ENCODE measurements around the gene TREML4. TPM values are rescaled to one million over a fixed set of nuclear protein-coding genes. Genes with fewer than 3 reads are reported as not detected.

TREML4 gene
- polyA plus RNA-seq, 1 donor from 2014 or later: 2.2 TPM

GRCh38 chr6:41275489-41275888 is 47.3 kb downstream of the TREML4 start:
- no peaks in the 10 kb centered on the region for H3K27me3 Mint-ChIP-seq
- H3K4me3 Mint-ChIP-seq: no peak overlapping the region
- peaks cover 0 to 12% (median 7%) of the 10 kb centered on the region in 3 donors for H3K4me1 Mint-ChIP-seq
- no peaks in the 10 kb centered on the region for H3K36me3 Mint-ChIP-seq
- H3K9me3 Mint-ChIP-seq: no peaks in the 10 kb centered on the region
- H3K27ac Mint-ChIP-seq: no peak overlapping the region

DNA sequence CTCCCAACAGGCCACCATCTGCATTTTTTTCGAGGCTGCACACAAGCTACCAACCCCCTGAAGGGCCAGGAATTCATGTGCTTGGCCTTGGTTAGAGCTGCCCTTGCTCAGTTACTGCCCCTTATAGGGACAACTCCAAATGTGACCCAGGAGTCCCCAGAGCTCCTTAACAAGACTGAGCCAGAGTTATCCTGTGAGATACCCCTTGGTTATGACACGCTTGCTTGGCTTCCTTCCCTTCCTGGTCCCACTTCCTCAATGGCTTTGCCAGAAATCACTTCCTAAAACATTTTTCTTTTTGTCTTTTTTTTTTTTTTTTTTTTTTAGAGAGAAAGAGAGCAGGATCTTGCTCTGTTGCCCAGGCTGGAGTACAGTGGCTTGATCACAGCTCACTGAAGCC is 49.5 kb downstream of the TREML4 start:
- Mint-ChIP-seq H3K9me3 (no peaks in the 10 kb centered on the region), H3K4me3 (no peak overlapping the region), H3K27ac (peak overlapping the region in 1 of 3 donors; percentile 53), H3K36me3 (peaks cover 2% of the 10 kb centered on the region), H3K4me1 (peaks cover 0 to 9% (median 7%) of the 10 kb centered on the region in 3 donors), H3K27me3 (no peaks in the 10 kb centered on the region)

DNA sequence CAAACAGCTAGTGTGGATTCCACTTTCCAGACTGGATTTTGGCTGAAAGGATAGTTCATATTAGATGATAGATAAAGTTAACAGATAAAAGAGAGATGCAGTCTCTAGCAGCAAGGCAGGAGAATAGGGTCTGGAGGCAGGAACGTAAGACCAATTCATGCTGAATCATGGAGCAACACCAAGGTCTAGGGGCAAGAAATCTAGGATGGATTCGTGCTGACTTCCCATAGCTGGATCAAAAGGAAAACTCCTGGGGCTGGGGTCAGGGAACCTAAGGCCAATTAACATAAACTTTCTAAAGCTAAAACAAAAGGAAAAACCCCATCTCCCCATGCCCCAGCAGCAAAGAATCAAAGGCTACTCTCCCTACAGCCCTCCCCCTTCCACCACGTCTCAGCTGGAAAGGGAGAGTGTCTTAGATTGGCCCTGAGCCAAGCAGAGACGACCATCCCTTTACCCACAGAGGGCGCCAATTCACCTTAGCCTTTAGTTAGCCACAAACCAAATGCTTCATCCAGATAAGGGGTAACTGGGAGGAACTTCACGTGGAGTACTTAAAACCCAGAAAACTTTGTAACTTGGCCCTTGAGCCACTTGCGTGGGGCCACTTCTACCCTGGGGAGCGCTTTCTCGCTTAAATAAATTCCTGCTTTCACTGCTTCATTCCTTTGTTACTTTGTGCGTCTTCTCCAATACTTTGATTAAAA is 50.7 kb downstream of the TREML4 start:
- peak overlapping the region in 1 of 4 donors; percentile 51 for H3K4me3 Mint-ChIP-seq
- peaks cover 0 to 2% (median 0%) of the 10 kb centered on the region in 3 donors for H3K9me3 Mint-ChIP-seq
- no peaks in the 10 kb centered on the region for H3K27me3 Mint-ChIP-seq
- H3K36me3 Mint-ChIP-seq: peaks cover 2% of the 10 kb centered on the region
- H3K27ac Mint-ChIP-seq: no peak overlapping the region
- H3K4me1 Mint-ChIP-seq: peaks cover 0 to 9% (median 7%) of the 10 kb centered on the region in 3 donors

GRCh38 chr6:41280381-41281057 is 52.4 kb downstream of the TREML4 start:
- Mint-ChIP-seq H3K4me1 (peaks cover 0 to 9% (median 7%) of the 10 kb centered on the region in 3 donors), H3K36me3 (peaks cover 2% of the 10 kb centered on the region), H3K27me3 (no peaks in the 10 kb centered on the region), H3K4me3 (no peak overlapping the region), H3K9me3 (peaks cover 0 to 2% (median 0%) of the 10 kb centered on the region in 3 donors), H3K27ac (no peak overlapping the region)

DNA sequence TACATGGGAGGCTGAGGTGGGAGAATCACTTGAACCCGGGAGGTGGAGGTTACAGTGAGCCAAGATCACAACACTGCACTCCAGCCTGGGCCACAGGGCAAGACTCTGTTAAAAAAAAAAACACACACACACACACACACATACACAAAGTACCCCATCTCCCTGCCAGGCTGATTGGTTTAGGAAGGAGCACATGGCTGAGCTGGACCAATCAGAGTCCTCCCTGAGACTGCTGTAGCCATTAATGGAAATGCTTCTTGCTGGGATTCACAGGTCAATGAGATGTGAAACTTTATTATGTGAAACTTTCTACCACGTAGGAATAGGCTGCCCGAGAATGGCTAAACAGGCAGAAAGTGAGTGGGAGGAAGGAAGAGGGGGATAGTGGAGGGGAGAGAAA is 55.5 kb downstream of the TREML4 start:
- H3K36me3 Mint-ChIP-seq: peaks cover 2% of the 10 kb centered on the region
- H3K27ac Mint-ChIP-seq: no peak overlapping the region
- peaks cover 0 to 12% (median 7%) of the 10 kb centered on the region in 3 donors for H3K4me1 Mint-ChIP-seq
- H3K27me3 Mint-ChIP-seq: peaks cover 2% of the 10 kb centered on the region
- no peak overlapping the region for H3K4me3 Mint-ChIP-seq
- peaks cover 0 to 2% (median 0%) of the 10 kb centered on the region in 3 donors for H3K9me3 Mint-ChIP-seq

DNA sequence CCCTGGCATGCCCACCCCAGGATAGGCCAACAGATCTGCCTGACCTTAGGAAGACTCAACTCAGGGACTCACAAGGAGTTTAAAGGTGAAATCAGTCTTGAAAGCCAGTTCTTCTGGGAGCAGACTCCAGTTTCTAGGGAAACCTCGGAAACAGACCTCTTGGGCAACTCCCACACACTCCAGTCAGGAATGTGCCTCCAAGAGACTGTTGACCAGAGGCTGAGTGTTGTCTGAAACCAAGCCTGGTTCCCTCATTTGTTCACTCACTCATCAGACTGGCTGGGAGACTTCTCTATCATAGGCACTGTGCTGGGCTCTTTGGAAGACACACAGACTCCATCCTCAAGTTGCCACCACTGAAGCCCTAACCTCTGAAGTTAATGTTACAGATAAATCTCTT is 56.6 kb downstream of the TREML4 start:
- peaks cover 0 to 3% (median 0%) of the 10 kb centered on the region in 3 donors for H3K9me3 Mint-ChIP-seq
- peaks cover 2% of the 10 kb centered on the region for H3K27me3 Mint-ChIP-seq
- peaks cover 0 to 6% (median 0%) of the 10 kb centered on the region in 3 donors for H3K4me1 Mint-ChIP-seq
- peaks cover 2% of the 10 kb centered on the region for H3K36me3 Mint-ChIP-seq
- no peak overlapping the region for H3K4me3 Mint-ChIP-seq
- no peak overlapping the region for H3K27ac Mint-ChIP-seq

DNA sequence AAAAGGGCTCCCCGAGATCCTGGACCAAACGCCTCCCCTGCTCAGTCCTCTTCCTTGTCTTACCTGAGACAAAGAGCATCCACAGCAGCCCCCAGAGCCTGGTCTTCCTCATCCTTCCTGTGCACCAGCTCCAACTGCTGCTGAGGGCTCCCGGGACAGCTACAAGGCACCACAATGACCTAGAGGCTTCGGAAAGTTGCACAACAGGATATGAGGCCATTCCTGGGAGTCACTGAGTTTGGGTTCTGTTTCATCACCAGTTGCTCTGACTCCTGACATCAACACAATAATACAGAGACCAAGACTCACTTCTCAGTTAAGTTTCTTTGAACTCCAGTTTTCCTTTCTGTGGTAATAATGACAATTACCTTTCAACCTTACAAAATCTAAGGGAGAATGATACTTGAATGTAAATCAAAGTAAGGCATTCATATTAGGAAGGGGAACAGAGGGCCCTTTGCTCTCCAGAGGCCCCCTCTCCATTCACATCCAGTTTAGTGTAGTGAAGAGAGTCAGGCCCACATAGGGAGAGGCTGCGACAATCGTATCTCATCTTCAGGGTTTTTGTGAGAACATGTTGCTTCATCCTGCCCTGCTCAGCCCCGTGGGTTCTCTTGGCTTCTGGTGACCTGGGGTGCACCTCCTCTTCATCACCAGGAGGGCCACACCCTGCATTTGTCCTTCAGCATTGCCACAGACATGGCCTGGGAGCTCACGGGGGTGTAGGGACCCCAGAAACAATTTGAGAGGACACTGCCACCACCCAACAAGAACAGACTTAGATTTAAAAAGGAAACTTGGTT is 58.6 kb downstream of the TREML4 start, which contains the start of gene TREM1:
Gene TREM1 (minus strand): TSS at position 139 of the 803 bp plus-strand sequence. CDS start 27 bp downstream, at position 112.
- Mint-ChIP-seq H3K27me3 (peaks cover 2% of the 10 kb centered on the region), H3K4me1 (peaks cover 0 to 6% (median 0%) of the 10 kb centered on the region in 3 donors), H3K27ac (no peak within 1 kb of the TSS), H3K36me3 (peaks cover 1% of the 10 kb centered on the region), H3K4me3 (peak within 1 kb of the TSS in 1 of 4 donors; percentile 74), H3K9me3 (peaks cover 0 to 4% (median 0%) of the 10 kb centered on the region in 3 donors)

GRCh38 chr6:41288030-41288753 is 60.0 kb downstream of the TREML4 start:
- peaks cover 2% of the 10 kb centered on the region for H3K27me3 Mint-ChIP-seq
- peaks cover 1% of the 10 kb centered on the region for H3K36me3 Mint-ChIP-seq
- H3K9me3 Mint-ChIP-seq: peaks cover 0 to 2% (median 0%) of the 10 kb centered on the region in 3 donors
- H3K4me1 Mint-ChIP-seq: peaks cover 0 to 6% (median 0%) of the 10 kb centered on the region in 3 donors
- H3K27ac Mint-ChIP-seq: no peak overlapping the region
- H3K4me3 Mint-ChIP-seq: no peak overlapping the region

Other genes starting within 250 kb of the TREML4 start
- 0.76 TPM for gene UNC5CL, start 189.1 kb upstream of the TREML4 start, polyA plus RNA-seq
- not detected for gene TSPO2, start 185.9 kb upstream of the TREML4 start, polyA plus RNA-seq
- gene APOBEC2, start 175.1 kb upstream of the TREML4 start, polyA plus RNA-seq: 0.33 TPM
- 58.3 TPM for gene OARD1, start 156.0 kb upstream of the TREML4 start, polyA plus RNA-seq
- gene NFYA, start 155.4 kb upstream of the TREML4 start, polyA plus RNA-seq: 19.1 TPM
- gene TREML1, start 74.0 kb upstream of the TREML4 start, polyA plus RNA-seq: 3.0 TPM
- gene TREM2, start 65.2 kb upstream of the TREML4 start, polyA plus RNA-seq: not detected
- gene TREML2, start 27.2 kb upstream of the TREML4 start, polyA plus RNA-seq: 12.4 TPM
- gene TREM1, start 58.3 kb downstream of the TREML4 start, polyA plus RNA-seq: 0.58 TPM
- gene NCR2, start 107.3 kb downstream of the TREML4 start, polyA plus RNA-seq: not detected

Data from IgD-negative memory B cell (primary cell).